ENCODE results near the gene TSPAN12.

GRCh38 chr7:120859459-120859858 lies 1.5 kb upstream of the TSPAN12 start:
- TF ChIP-seq CTCF (IDR thresholded peaks at IDR 0.05; ENCODE audit: insufficient read depth, low read depth, low read length) (no peak), EZH2 (IDR thresholded peaks at IDR 0.05; ENCODE audit: insufficient read depth, low read length) (no peak)

Data from astrocyte (in vitro differentiated cells and primary cell).